ENCODE results near the gene GNG13.

DNA sequence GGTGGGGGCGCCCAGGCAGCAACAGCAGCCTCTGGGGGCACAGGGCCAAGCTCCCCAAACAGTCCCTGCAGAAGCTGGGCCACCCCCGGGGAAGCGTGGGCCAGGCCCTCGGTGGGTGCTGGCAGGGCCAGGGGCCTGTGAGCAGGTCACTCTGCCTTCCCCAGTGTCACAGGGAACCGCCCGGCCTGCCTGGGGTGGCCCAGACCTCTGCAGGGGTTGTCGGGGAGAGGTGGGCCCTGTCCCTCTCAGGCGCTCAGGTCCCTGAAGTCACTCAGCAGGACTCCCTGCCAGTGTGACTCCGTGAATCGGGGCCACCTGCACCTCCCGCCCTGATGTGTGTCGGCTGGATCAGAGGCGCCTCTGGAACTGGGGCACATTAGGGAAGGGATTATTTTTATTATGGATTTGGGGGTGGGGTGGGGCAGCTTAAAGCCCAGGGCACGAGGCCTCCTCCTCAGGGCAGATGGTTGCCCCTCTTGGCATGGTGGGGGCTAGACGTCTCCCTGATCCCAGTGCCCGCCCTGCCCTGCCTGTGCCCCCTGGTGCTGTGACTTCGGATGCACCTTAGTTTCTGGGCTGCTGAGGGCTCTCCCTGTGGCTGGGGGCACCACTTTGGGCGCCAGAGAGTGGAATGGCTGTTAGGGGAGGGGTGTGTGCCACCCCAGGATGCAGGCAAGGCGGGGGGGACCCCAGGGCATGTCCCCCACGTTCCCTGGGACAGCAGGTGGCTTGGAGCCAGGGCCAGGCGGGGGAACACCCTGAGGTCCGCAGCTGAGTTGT lies 1.2 kb upstream of the GNG13 start:
- TF ChIP-seq, protein P1, sequence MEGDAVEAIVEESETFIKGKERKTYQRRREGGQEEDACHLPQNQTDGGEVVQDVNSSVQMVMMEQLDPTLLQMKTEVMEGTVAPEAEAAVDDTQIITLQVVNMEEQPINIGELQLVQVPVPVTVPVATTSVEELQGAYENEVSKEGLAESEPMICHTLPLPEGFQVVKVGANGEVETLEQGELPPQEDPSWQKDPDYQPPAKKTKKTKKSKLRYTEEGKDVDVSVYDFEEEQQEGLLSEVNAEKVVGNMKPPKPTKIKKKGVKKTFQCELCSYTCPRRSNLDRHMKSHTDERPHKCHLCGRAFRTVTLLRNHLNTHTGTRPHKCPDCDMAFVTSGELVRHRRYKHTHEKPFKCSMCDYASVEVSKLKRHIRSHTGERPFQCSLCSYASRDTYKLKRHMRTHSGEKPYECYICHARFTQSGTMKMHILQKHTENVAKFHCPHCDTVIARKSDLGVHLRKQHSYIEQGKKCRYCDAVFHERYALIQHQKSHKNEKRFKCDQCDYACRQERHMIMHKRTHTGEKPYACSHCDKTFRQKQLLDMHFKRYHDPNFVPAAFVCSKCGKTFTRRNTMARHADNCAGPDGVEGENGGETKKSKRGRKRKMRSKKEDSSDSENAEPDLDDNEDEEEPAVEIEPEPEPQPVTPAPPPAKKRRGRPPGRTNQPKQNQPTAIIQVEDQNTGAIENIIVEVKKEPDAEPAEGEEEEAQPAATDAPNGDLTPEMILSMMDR (conservative IDR thresholded peaks at IDR 0.05; ENCODE audit: low read depth in 2 of 2) = no peak
- no peak for TF ChIP-seq EZH2 (IDR thresholded peaks at IDR 0.05; ENCODE audit: low read depth, unreplicated experiment)
- no peak for TF ChIP-seq ZNF114 (CRISPR knock-in tag; IDR thresholded peaks at IDR 0.05)
- no peak for TF ChIP-seq EZH2phosphoT487 (IDR thresholded peaks at IDR 0.05; ENCODE audit: unreplicated experiment)
- no peak for TF ChIP-seq CREB1 (CRISPR knock-in tag; IDR thresholded peaks at IDR 0.05; ENCODE audit: low read depth)
- no peak for TF ChIP-seq ZNF331 (CRISPR knock-in tag; IDR thresholded peaks at IDR 0.05; ENCODE audit: low read depth)
- TF ChIP-seq JUNB (IDR thresholded peaks at IDR 0.05; ENCODE audit: unreplicated experiment) = no peak
- TF ChIP-seq POLR2AphosphoS5 (IDR thresholded peaks at IDR 0.05; ENCODE audit: low read depth) = no peak
